GM19372 (cell line): ENCODE data around the gene ALS2CL.

ENCODE experiments used
- ATAC-seq: cut with Tn5 transposase; IDR thresholded peaks from one replicate; pipeline ENCODE4 v1.9.1; 2021; ENCODE audit warnings: mild to moderate bottlenecking, low read depth, moderate library complexity; ENCODE audit not compliant: unreplicated experiment

Gene ALS2CL

DNA sequence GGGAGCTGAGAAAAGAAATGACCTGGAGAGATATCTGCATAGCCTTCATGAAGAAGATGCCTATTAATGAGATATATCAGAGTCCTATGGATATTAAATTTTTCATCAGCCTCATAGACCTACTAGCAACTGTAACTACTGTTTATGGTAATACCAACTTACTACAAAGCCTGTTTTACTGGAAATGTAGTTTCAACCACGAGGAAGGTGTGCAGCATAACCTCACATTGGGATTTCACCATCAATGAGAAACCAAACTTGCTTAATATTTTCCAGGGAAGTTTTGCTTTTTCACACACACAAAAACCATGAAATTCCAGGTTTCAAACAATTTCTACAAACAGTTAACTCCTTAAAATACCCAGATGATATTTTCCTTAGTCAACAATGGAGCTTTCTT is 49.8 kb downstream of the ALS2CL start:
- no peak for ATAC-seq

DNA sequence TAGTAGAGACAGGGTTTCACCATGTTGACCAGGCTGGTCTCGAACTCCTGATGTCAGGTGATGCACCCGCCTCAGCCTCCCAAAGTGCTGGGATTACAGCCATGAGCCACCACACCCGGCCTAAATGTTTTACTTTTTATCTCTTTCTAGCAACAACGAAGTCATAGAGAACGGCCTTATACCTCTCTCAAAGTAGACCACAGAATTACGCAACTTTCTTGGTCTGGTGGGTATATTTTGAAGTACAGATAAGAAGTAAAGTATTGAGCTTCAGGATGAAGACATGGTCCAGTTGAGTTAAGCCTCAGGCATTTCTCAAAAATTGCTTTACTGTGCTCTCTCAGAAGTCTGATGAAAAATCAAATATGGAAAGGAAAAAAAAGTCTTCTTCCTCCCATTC is 50.5 kb downstream of the ALS2CL start:
- ATAC-seq: no peak

DNA sequence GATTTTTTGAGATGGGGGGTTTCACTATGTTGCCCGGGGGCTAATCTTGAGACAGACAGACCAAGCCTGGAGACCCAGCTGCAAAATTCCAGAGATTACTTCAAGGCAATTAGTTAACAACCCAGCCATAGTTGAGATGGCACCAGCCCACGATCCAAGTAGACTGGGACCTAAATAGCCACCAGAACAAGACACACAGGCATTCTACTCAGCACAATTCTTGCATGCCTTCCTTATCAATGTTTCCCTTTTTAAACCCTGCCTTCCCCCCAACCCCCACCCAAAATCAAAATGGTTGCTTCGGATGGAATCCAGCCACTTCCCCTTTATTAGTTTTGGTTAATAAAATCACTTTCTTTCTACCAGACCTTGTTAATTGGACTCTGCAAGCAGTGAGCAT is 52.6 kb downstream of the ALS2CL start:
- ATAC-seq: no peak

DNA sequence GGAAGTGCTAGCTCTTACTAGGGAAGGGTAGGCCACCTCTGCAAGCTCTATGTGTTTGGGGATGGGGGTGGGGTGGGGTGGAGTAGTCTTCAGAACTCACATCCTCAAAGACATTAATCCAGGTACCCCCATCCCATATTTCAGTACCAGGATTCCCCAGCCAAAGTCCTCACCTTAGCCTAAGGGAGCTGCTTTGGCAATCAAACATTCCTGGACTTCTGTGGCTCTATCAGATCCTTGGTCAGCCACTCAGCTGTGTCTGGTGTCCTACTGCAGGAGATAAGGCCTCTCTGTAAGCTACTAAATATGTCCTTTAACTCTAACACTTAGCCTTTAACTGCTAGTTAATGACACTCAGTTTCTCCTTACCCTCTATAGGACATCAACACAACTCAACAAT is 54.3 kb downstream of the ALS2CL start:
- no peak for ATAC-seq

DNA sequence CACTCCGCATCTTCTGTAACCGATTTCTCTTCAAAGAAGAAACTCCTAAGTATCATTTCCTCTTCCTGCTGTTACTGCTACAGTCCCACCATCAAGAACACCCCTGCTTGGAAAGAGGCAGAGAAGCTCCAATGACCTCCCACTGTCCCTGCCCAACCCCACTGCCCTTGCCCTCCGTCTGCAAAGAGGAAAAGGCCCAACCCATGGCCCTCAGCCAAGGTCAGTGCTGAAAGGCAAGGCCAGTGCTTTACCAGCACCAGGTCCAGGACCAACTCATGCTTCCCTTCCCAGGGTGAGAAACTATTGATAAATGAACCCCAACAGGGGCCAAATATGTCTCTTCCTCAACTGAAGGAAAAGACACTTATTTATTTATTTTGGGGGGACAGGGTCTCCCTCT is 58.6 kb downstream of the ALS2CL start:
- ATAC-seq: no peak

DNA sequence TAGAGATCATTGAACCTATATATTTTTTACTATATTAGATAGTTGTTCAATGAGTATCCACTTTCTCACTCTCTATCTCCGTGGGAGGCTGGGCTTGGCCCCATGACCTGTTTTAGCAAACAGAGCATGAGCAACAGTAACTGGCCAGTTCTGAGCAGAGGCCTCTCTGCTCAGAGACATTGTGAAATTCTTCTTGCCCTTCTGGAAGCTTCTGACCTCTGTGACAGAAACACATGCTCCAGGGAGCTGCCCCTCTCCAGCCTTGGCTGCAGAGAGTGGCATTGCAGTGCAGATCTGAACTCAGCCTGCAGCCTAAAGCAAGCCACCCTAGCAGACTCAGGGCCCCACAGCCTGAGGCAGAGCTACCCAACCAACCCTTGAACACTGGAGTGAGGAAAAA is 60.7 kb downstream of the ALS2CL start:
- no peak for ATAC-seq

DNA sequence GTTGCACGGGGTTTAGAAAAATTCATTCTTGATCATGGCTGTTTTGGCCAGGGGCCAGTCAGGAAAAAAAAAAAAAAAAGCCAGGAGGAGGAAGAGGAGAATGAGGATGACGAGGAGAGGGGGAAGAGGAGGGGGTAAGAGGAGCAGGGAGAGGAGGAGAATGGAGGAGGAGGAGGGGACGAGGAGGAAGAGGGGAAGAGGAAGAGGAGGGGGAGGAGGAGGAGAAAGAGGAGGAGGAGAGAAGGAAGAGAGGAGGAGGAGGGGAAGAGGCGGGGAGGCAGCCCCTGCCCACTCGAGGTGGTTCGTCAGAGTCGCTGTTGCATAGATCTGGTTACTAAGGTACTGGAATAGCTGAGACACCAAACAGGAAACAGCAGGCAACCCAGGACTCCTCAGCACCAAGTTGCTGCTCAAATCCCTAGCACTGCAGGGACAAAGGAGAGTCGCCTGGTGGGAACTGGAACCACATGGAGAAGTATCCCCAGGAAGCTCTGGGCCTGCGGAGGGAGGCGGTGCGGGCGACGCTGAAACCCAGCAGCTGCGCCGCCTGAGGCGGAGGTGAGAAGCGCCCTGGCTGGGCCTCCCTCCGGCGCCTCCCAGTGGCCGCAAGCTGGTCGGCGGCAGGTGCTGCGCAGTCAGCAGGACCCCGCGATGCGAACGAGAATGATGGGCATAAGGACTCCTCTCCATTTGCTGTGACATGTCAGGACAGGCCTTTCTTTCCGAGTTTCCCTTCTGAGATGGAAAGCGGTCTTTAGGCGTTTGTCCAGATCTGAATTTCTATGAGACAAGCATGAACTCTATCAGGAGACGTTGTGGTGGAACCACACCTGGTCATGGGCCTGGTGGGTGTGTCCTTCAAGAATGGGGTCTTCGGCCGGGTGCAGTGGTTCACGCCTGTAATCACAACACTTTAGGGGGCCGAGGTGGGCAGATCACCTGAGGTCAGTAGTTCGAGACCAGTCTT is 63.6 kb downstream of the ALS2CL start:
- no peak for ATAC-seq

DNA sequence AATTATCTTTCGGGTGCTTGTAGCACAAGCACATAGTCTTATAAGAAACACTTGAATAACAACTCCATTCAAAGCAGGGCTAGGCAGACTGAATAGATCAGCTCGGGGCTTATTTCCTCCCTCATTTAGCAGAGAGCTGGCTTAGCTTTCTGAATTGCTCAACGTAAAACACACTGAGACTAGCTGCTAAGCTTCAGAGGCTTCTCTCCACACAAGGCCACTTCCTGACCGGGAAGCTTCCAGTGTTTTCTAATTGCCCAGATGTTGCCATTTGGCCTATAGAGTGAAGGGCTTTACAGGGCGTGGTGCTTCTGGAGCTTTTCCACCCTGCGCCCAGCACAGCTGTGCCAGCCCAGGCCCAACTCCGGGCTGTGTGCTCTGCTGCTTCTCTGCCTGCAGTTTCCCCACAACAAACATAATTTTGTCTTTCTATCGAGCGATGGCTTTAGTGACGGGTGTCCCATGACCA is 64.5 kb downstream of the ALS2CL start:
- no peak for ATAC-seq

DNA sequence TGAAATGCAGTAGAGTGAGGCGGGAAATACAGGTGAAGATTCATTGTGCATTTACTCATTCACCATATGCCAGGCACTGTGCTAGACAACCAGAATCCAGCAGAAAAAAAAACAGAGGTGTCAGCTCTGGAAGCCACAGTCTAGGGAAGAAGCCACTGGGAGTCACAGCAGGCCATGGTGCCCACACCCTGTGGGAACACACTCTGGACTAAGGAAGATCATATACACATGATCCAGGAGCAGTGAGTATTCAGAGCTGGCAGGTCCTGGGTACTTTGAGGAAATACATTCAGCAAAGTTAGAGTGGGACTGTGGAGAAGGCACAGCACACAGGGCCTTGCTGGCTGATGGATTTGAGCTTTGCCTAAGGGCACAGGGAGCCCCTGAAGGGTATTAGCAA is 66.4 kb downstream of the ALS2CL start:
- ATAC-seq: no peak

DNA sequence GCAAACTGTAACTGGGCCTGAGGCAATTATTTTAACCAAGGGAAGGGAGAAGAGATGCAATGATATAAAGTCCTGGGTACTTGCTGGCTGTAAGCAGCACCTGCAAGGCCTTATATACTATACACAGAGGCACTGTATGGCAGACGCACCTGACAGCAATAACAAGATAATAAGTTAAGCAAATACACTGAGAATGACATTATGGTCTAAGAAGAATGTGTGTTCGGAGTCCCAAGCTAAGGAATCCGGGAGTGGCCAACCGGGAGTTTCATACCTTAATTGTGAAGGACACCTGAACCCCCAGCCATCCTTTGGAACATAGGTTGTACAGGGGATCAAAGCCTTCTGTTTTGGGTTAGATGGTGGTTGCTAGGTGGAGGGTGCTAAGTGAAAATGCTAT is 67.4 kb downstream of the ALS2CL start:
- ATAC-seq: no peak

DNA sequence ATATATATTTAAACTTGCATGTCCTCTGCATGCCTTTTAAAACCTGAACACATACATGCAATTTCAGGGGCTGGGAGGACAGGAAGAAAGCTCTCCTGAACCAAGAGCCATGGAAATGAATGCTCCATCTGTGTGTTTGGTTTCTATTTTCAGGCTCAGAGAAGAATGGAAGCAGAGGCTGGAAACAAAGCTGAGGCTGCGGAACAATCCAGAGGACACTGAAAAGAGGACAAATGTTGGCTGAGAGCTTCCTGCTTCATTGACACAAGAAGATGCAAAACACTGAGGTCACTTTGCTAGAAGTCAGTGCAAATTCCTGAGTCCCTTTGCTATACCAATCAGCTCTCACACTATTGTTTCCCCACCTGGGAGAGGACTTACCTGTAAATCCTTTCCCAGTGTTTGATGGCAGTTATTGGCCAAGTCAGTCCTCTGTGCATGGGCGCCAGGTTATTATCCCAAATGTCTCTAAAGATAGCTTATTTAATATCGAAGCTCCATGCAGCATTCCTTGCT is 68.4 kb downstream of the ALS2CL start:
- no peak for ATAC-seq

DNA sequence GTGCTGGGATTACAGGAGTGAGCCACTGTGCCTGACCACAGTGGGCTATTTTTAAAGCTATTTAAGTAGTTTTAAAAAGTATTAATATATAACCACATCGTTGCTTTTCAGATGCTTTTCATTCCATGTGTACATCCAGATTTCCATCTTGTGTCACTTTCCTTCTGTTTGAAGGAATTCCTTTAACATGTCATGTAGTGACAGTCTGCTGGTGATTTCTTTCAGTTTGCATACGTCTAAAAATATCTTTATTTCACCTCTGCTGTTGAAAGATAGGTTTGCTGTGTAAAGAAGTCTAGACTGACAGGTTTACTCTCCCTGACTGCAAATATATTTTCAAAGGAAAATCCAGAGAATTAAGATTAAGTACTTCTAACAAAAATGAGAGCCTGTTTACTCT is 68.9 kb downstream of the ALS2CL start:
- ATAC-seq: no peak

DNA sequence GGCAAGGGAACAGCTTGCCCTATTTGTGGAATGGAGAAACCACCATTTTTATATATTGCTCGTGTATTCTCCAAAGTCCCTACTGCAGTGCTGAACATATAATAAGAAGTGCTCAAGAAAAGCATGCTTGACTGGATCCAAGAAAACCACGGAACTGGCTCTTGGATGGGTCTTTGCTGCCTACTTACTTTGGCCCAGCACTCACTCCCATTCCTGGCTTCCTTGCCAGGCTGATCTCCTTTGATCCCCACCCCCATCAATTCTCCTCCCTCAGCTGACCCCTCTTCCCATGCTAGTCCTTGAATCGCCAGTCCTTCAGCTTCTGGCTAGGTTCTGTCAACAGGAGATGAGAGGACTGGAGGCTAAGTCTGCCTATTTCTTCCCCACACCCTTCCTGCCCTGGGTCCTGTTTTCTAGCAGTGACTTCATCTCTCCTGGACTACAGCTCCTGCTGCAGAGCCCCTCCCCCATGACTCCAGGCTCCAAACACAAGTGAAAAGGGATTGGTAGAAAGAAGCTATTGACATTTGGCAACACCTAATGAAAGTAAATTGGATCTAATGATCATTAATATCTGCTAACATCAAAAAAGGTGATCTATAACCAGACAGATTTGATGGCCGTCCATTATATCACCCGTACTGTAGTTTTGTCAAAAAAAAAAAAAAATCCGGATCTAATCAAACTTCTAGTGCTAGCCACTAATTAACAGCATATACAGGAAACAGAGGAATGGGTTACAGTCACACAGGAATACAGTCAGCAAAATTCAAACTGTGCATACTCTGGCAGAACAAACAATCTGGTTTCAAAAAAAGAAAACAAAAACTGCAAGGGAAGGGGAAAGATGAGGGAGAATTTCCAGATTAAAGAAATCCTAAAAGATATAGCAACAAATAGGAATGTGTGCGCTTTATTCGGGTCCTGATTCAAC is 73.4 kb downstream of the ALS2CL start:
- no peak for ATAC-seq
